GM12878 (cell line): ENCODE results near the gene GPSM3. TPM values are rescaled to one million over a fixed set of nuclear protein-coding genes. Genes with fewer than 3 reads are reported as not detected.

Experiments used
- ATAC-seq: fragments of 200-7000 bp; cut with Tn5 transposase; 3 replicates; pipeline ENCODE4 v1.9.1; 2020; ENCODE audit warnings: mild to moderate bottlenecking, moderate library complexity
- BruUV-seq: library from RNA; stranded (reverse); fragments of 400-500 nt; replicated peaks from 2 replicates; lab custom pipeline; 2021; lab: Mats Ljungman, UMichigan
- CTCF ChIA-PET: fragments of 300-600 bp; sonication (Branson Sonifier 250); formaldehyde crosslinking; extraction: SDS; loops from one replicate; lab custom pipeline; 2021; ENCODE audit warnings: inconsistent platforms; lab: Yijun Ruan, JAX
- POLR2A ChIA-PET: fragments of 350-600 bp; formaldehyde crosslinking; extraction: SDS; loops from one replicate; lab custom pipeline; 2021; ENCODE audit warnings: inconsistent platforms; lab: Charles Lee
- RAD21 ChIA-PET: fragments of 300-600 bp; sonication (Branson Sonifier 250); formaldehyde crosslinking; loops from one replicate; lab custom pipeline; 2023; ENCODE audit warnings: antibody characterized with exemption; ENCODE audit not compliant: unreplicated experiment; lab: Charles Lee
- SMC1A ChIA-PET: fragments of 300-600 bp; sonication (Branson Sonifier 250); formaldehyde crosslinking; loops from one replicate; lab custom pipeline; 2023; ENCODE audit not compliant: unreplicated experiment, uncharacterized antibody; lab: Charles Lee
- DNase-seq: peaks from one replicate; pipeline ENCODE4 v3.0.0-alpha.2; 2011; ENCODE audit warnings: low read depth, low spot score
- FAIRE-seq: peaks from 3 replicates; lab custom pipeline; 2011; peaks lifted over from hg19 to GRCh38; lab: Jason Lieb, UNC
- H2AFZ ChIP-seq: 2 replicates; pipeline ENCODE4 v1.6.0; 2011; ENCODE audit warnings: low read depth, low read length, control low read depth; ENCODE audit not compliant: control insufficient read depth
- H3K27ac ChIP-seq: 2 replicates; pipeline ENCODE4 v1.5.1; 2011; ENCODE audit warnings: control low read depth; ENCODE audit not compliant: control insufficient read depth, insufficient read depth
- H3K27me3 ChIP-seq, 2 experiments: replicated peaks in 1 of 2; 2 replicates each; pipeline versions ENCODE4 v1.6.0 to v1.6.1; 2011; ENCODE audit warnings: low read length in 1 of 2; ENCODE audit not compliant: control insufficient read depth in 2 of 2, insufficient read depth in 2 of 2
- H3K36me3 ChIP-seq, 2 experiments: 2 replicates each; pipeline ENCODE4 v1.5.1; 2011; ENCODE audit warnings: low read length in 1 of 2; ENCODE audit not compliant: control insufficient read depth in 2 of 2, insufficient read depth in 2 of 2
- H3K4me1 ChIP-seq: 2 replicates; pipeline ENCODE4 v1.6.1; 2011; ENCODE audit warnings: mild to moderate bottlenecking, low read length, moderate library complexity, mixed read lengths; ENCODE audit not compliant: control insufficient read depth, insufficient read depth
- H3K4me2 ChIP-seq: 2 replicates; pipeline ENCODE4 v1.6.0; 2011; ENCODE audit warnings: control low read depth; ENCODE audit not compliant: control insufficient read depth, insufficient read depth
- H3K4me3 ChIP-seq: fragments of 200-600 bp; sonication (generic); 2 replicates; pipeline ENCODE4 v1.5.1; 2016
- H3K79me2 ChIP-seq: 2 replicates; pipeline ENCODE4 v1.6.0; 2011; ENCODE audit warnings: low read length; ENCODE audit not compliant: control insufficient read depth, insufficient read depth
- H3K9ac ChIP-seq: 2 replicates; pipeline ENCODE4 v1.8.0; 2011; ENCODE audit warnings: low read length, control low read depth, mixed read lengths; ENCODE audit not compliant: control insufficient read depth, insufficient read depth
- H3K9me3 ChIP-seq: replicated peaks from 3 replicates; pipeline ENCODE4 v1.5.1; 2011; ENCODE audit warnings: mild to moderate bottlenecking, low read length; ENCODE audit not compliant: control insufficient read depth, insufficient read depth
- H4K20me1 ChIP-seq: 2 replicates; pipeline ENCODE4 v1.6.0; 2011; ENCODE audit not compliant: control insufficient read depth, insufficient read depth
- BCL11A ChIP-seq: IDR thresholded peaks from 2 replicates; pipeline ENCODE4 v1.6.1; 2011; ENCODE audit warnings: low read depth, low read length
- BHLHE40 ChIP-seq, 2 experiments: fragments of 450-650 bp in 1 of 2; IDR thresholded peaks; 2 replicates each; pipeline ENCODE4 v1.6.1; 2011 to 2017; ENCODE audit warnings: low read depth in 2 of 2, borderline replicate concordance in 1 of 2, improper control_type of control experiment in 1 of 2, low read length in 1 of 2, mild to moderate bottlenecking in 1 of 2
- CEBPB ChIP-seq, 2 experiments: fragments of 150-350 bp in 1 of 2; IDR thresholded peaks; 2 replicates each; pipeline ENCODE4 v1.6.1; 2012 to 2014; ENCODE audit warnings: low read depth in 2 of 2, low read length in 2 of 2, borderline replicate concordance in 1 of 2, inconsistent platforms in 1 of 2
- ETV6 ChIP-seq, 2 experiments: fragments of 450-650 bp in 1 of 2; IDR thresholded peaks in 1 of 2; conservative IDR thresholded peaks in 1 of 2; 2 replicates each; pipeline ENCODE4 v1.6.1; 2014; ENCODE audit warnings: antibody characterized with exemption in 1 of 2, borderline replicate concordance in 1 of 2, low read depth in 1 of 2, mild to moderate bottlenecking in 1 of 2, moderate library complexity in 1 of 2
- EZH2 ChIP-seq: IDR thresholded peaks from 2 replicates; pipeline ENCODE4 v1.6.1; 2012; ENCODE audit warnings: low read depth, mild to moderate bottlenecking, control low read depth, inconsistent platforms, low read length, borderline replicate concordance; ENCODE audit not compliant: control insufficient read depth
- MEF2A ChIP-seq: IDR thresholded peaks from 2 replicates; pipeline ENCODE4 v1.6.1; 2011; ENCODE audit warnings: low read depth, mild to moderate bottlenecking, low read length, moderate library complexity; ENCODE audit not compliant: insufficient read depth
- PAX5 ChIP-seq: IDR thresholded peaks from 2 replicates; pipeline ENCODE4 v1.6.1; 2011; ENCODE audit warnings: low read depth, low read length, borderline replicate concordance
- POLR2AphosphoS2 ChIP-seq: IDR thresholded peaks from 2 replicates; pipeline ENCODE4 v1.6.1; 2011; ENCODE audit warnings: low read depth, mild to moderate bottlenecking, low read length, improper control_type of control experiment, moderate library complexity
- POLR2AphosphoS5 ChIP-seq: IDR thresholded peaks from 2 replicates; pipeline ENCODE4 v1.6.1; 2011; ENCODE audit warnings: mild to moderate bottlenecking, low read length, inconsistent platforms
- SIX5 ChIP-seq: IDR thresholded peaks from 2 replicates; pipeline ENCODE4 v1.6.1; 2011; ENCODE audit warnings: mild to moderate bottlenecking, low read depth, low read length, moderate library complexity; ENCODE audit not compliant: severe bottlenecking
- TBL1XR1 ChIP-seq: IDR thresholded peaks from 2 replicates; pipeline ENCODE4 v1.6.1; 2012; ENCODE audit warnings: low read depth, low read length, improper control_type of control experiment
- USF2 ChIP-seq: IDR thresholded peaks from 2 replicates; pipeline ENCODE4 v1.6.1; 2011; ENCODE audit warnings: low read depth, low read length, improper control_type of control experiment, borderline replicate concordance
- ZNF622 ChIP-seq: fragments of 450-650 bp; IDR thresholded peaks from 2 replicates; pipeline ENCODE4 v1.6.1; 2017; ENCODE audit warnings: mild to moderate bottlenecking, inconsistent platforms
- WGBS: methylation state at CpG from one replicate; pipeline ENCODE4 v1.1.6; 2016; ENCODE audit warnings: low lambda C conversion rate; ENCODE audit not compliant: insufficient replicate concordance, insufficient coverage; ENCODE audit errors: missing lambda C conversion rate; 5-methylcytosine and 5-hydroxymethylcytosine counted together
- in situ Hi-C: fragments of 300-500 bp; cut with MboI; formaldehyde crosslinking; loops from 9 replicates; pipeline ENCODE4 v1.14.3; 2018; ENCODE audit warnings: mixed read lengths
- intact Hi-C: fragments of 100-400 bp; cut with micrococcal nuclease; formaldehyde crosslinking; loops from one replicate; pipeline ENCODE4 v1.14.2; 2022; ENCODE audit not compliant: unreplicated experiment
- polyA plus RNA-seq, 11 experiments: library from polyadenylated mRNA; depleted of rRNA in 4 of 11; unstranded in 6 of 11; stranded (reverse) in 5 of 11; fragments of >200 nt; fragmentation: Nextera tagmentation in 4 of 11; fragmentation: Illumina TruSeq in 1 of 11; extraction: Ambion mirVana in 4 of 11; extraction: Trizol in 1 of 11; gene quantifications; 1 replicate in 1 of 11; 2 replicates in 10 of 11; pipeline versions ENCODE4 v1.2.1 to v1.2.3, GENCODE V29; 2011 to 2016; ENCODE audit warnings: inconsistent platforms in 2 of 11, missing spikeins in 2 of 11, low read depth in 1 of 11
- total RNA-seq, 4 experiments: library from RNA; depleted of rRNA in 3 of 4; stranded (reverse); fragments of >200 nt in 3 of 4; fragmentation: Illumina TruSeq in 1 of 4; extraction: Trizol in 1 of 4; gene quantifications; 2 replicates each; pipeline versions ENCODE4 v1.2.1 to v1.2.3, GENCODE V29; 2013 to 2021
- TF ChIP-seq, protein P1 (sequence below): fragments of 450-650 bp; IDR thresholded peaks from 2 replicates; pipeline ENCODE4 v1.6.1; 2017; ENCODE audit warnings: mild to moderate bottlenecking, moderate library complexity

Gene GPSM3
- total and polyA plus RNA-seq, 10 of the 15 experiments (the other 5 are each of a cell fraction or from before 2014, with no cell fraction given), result 22.0 to 137 (median 113) TPM

DNA sequence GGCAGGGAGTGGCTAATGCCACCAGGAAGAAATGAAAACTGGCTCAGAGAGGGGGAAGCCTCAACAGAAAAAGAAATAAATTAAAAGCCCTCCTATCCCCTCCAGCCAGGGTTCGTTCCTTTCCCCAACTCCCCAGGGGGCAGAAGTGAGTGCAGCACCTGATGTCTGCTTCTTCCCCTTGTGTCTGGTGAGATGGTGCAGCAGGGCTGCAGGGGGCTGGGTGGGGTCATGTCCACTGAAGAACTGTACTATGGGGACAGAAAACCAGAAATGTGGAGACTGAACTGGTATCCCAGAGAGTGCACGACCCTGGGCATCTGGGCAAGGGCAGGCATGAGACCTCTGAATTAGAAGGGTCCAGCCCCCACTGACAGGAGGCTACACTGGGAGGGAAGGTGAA is 24.1 kb downstream of the GPSM3 start:
- Histone ChIP-seq H3K4me2 (no peak overlapping the region), H4K20me1 (no peaks in the 10 kb centered on the region; the same call in 1 of the 2 replicates), H3K27me3 (no peaks in the 10 kb centered on the region), H3K9me3 (no peaks in the 10 kb centered on the region), H3K36me3 (peaks cover 0 to 3% of the 10 kb centered on the region in 2 experiments; a peak in 1 of 4 replicates), H3K4me1 (no peaks in the 10 kb centered on the region), H3K27ac (no peak overlapping the region), H3K79me2 (no peaks in the 10 kb centered on the region), H2AFZ (no peak overlapping the region), H3K9ac (no peak overlapping the region), H3K4me3 (no peak overlapping the region)
- CTCF ChIA-PET, result no interaction called here
- 26% methylated on average over 2 of the region's 2 CpGs for WGBS
- BruUV-seq, result TSS peak; percentile 73
- intact Hi-C loops, result no loop called here
- FAIRE-seq, result no peak
- POLR2A ChIA-PET, result no interaction called here
- ATAC-seq, result no peak
- TF ChIP-seq POLR2AphosphoS5, result no peak
- no peak for TF ChIP-seq TBL1XR1
- no peak for TF ChIP-seq POLR2AphosphoS2
- TF ChIP-seq BCL11A, result no peak
- TF ChIP-seq BHLHE40 (IDR thresholded peaks at IDR 0.05; ENCODE audit: borderline replicate concordance in 1 of 2, low read depth in 2 of 2, low read length in 1 of 2), result no peak
- TF ChIP-seq ETV6 (conservative IDR thresholded peaks at IDR 0.05 in 1 of 2, IDR thresholded peaks at IDR 0.05 in 1 of 2; ENCODE audit: borderline replicate concordance in 1 of 2, low read depth in 1 of 2), result no peak
- TF ChIP-seq PAX5, result no peak
- no peak for TF ChIP-seq SIX5
- no peak for TF ChIP-seq CEBPB (IDR thresholded peaks at IDR 0.05; ENCODE audit: borderline replicate concordance in 1 of 2, low read depth in 2 of 2, low read length in 2 of 2)
- no peak for TF ChIP-seq EZH2
- no peak for TF ChIP-seq ZNF622
- no peak for TF ChIP-seq USF2
- TF ChIP-seq, protein P1, sequence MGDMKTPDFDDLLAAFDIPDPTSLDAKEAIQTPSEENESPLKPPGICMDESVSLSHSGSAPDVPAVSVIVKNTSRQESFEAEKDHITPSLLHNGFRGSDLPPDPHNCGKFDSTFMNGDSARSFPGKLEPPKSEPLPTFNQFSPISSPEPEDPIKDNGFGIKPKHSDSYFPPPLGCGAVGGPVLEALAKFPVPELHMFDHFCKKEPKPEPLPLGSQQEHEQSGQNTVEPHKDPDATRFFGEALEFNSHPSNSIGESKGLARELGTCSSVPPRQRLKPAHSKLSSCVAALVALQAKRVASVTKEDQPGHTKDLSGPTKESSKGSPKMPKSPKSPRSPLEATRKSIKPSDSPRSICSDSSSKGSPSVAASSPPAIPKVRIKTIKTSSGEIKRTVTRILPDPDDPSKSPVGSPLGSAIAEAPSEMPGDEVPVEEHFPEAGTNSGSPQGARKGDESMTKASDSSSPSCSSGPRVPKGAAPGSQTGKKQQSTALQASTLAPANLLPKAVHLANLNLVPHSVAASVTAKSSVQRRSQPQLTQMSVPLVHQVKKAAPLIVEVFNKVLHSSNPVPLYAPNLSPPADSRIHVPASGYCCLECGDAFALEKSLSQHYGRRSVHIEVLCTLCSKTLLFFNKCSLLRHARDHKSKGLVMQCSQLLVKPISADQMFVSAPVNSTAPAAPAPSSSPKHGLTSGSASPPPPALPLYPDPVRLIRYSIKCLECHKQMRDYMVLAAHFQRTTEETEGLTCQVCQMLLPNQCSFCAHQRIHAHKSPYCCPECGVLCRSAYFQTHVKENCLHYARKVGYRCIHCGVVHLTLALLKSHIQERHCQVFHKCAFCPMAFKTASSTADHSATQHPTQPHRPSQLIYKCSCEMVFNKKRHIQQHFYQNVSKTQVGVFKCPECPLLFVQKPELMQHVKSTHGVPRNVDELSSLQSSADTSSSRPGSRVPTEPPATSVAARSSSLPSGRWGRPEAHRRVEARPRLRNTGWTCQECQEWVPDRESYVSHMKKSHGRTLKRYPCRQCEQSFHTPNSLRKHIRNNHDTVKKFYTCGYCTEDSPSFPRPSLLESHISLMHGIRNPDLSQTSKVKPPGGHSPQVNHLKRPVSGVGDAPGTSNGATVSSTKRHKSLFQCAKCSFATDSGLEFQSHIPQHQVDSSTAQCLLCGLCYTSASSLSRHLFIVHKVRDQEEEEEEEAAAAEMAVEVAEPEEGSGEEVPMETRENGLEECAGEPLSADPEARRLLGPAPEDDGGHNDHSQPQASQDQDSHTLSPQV, result no peak
- TF ChIP-seq MEF2A, result no peak
- RAD21 ChIA-PET, result no interaction called here
- DNase-seq, result no peak
- SMC1A ChIA-PET, result no interaction called here
- in situ Hi-C loops, result no loop called here
